Measurements from ENCODE around the gene STAMBP.

The STAMBP gene

GRCh38 chr2:73821227-73821626, 7.5 kb upstream of the STAMBP start:
- no peaks in the 10 kb centered on the region for H4K20me1 ChIP-seq (ENCODE audit: insufficient read depth, low read length, poor library complexity, severe bottlenecking)
- no peaks in the 10 kb centered on the region for H3K4me1 ChIP-seq (ENCODE audit: insufficient read depth, low read length, poor library complexity, severe bottlenecking)
- no peak overlapping the region for H3K9ac ChIP-seq (ENCODE audit: low read depth, low read length, poor library complexity, severe bottlenecking)
- H3K79me2 ChIP-seq (ENCODE audit: insufficient read depth, low read length) = no peaks in the 10 kb centered on the region
- H3K4me2 ChIP-seq (ENCODE audit: low read depth, low read length, poor library complexity, severe bottlenecking) = no peak overlapping the region
- TF ChIP-seq EZH2phosphoT487 (IDR thresholded peaks at IDR 0.05; ENCODE audit: borderline replicate concordance) (no peak), CTCF (conservative IDR thresholded peaks at IDR 0.05; ENCODE audit: low read length) (no peak)
- no peaks in the 10 kb centered on the region for H3K9me3 ChIP-seq (ENCODE audit: insufficient read depth, low read depth, low read length)
- H3K4me3 ChIP-seq (ENCODE audit: low read length, poor library complexity, severe bottlenecking) = no peak overlapping the region
- H3F3A ChIP-seq (ENCODE audit: low read depth) = no peaks in the 10 kb centered on the region
- no peaks in the 10 kb centered on the region for H3K27me3 ChIP-seq (ENCODE audit: insufficient read depth, low read length, poor library complexity, severe bottlenecking)
- H3K9me2 ChIP-seq (replicated peaks; ENCODE audit: low read depth, low read length) = no peaks in the 10 kb centered on the region
- H2AFZ ChIP-seq (ENCODE audit: low read length) = no peak overlapping the region; the same call in 1 of the 2 replicates
- no peaks in the 10 kb centered on the region for H3K36me3 ChIP-seq (ENCODE audit: insufficient read depth, low read length)

- H3F3A ChIP-seq (ENCODE audit: low read depth) = no peaks in the 10 kb centered on the region
- H3K36me3 ChIP-seq (ENCODE audit: insufficient read depth, low read length) = no peaks in the 10 kb centered on the region
- no peaks in the 10 kb centered on the region for H4K20me1 ChIP-seq (ENCODE audit: insufficient read depth, low read length, poor library complexity, severe bottlenecking)
- H3K4me2 ChIP-seq (ENCODE audit: low read depth, low read length, poor library complexity, severe bottlenecking) = no peak overlapping the region
- no peaks in the 10 kb centered on the region for H3K9me2 ChIP-seq (replicated peaks; ENCODE audit: low read depth, low read length)
- no peak overlapping the region for H2AFZ ChIP-seq (ENCODE audit: low read length)
- no peaks in the 10 kb centered on the region for H3K27me3 ChIP-seq (ENCODE audit: insufficient read depth, low read length, poor library complexity, severe bottlenecking)
- TF ChIP-seq CTCF (conservative IDR thresholded peaks at IDR 0.05; ENCODE audit: low read length) (no peak), EZH2phosphoT487 (IDR thresholded peaks at IDR 0.05; ENCODE audit: borderline replicate concordance) (no peak)
- H3K4me3 ChIP-seq (ENCODE audit: low read length, poor library complexity, severe bottlenecking) = no peak overlapping the region
- no peaks in the 10 kb centered on the region for H3K79me2 ChIP-seq (ENCODE audit: insufficient read depth, low read length)
- no peaks in the 10 kb centered on the region for H3K4me1 ChIP-seq (ENCODE audit: insufficient read depth, low read length, poor library complexity, severe bottlenecking)
- H3K9me3 ChIP-seq (ENCODE audit: insufficient read depth, low read depth, low read length) = no peaks in the 10 kb centered on the region
- no peak overlapping the region for H3K9ac ChIP-seq (ENCODE audit: low read depth, low read length, poor library complexity, severe bottlenecking)
Measured at GRCh38 chr2:73821669-73822068, 7.1 kb upstream of the STAMBP start.

- Histone ChIP-seq H4K20me1 (ENCODE audit: insufficient read depth, low read length, poor library complexity, severe bottlenecking) (no peaks in the 10 kb centered on the region), H3K4me3 (ENCODE audit: low read length, poor library complexity, severe bottlenecking) (no peak overlapping the region)
- TF ChIP-seq EZH2phosphoT487 (IDR thresholded peaks at IDR 0.05; ENCODE audit: borderline replicate concordance) (no peak), CTCF (conservative IDR thresholded peaks at IDR 0.05; ENCODE audit: low read length) (no peak)
Measured at GRCh38 chr2:73822276-73822675, 6.5 kb upstream of the STAMBP start.

More at GRCh38 chr2:73822276-73822675, 6.5 kb upstream of the STAMBP start:
- Histone ChIP-seq H3K4me1 (ENCODE audit: insufficient read depth, low read length, poor library complexity, severe bottlenecking) (peaks cover 2% of the 10 kb centered on the region), H3K36me3 (ENCODE audit: insufficient read depth, low read length) (no peaks in the 10 kb centered on the region), H3K9me2 (replicated peaks; ENCODE audit: low read depth, low read length) (no peaks in the 10 kb centered on the region), H3K9ac (ENCODE audit: low read depth, low read length, poor library complexity, severe bottlenecking) (no peak overlapping the region), H3K79me2 (ENCODE audit: insufficient read depth, low read length) (no peaks in the 10 kb centered on the region), H3F3A (ENCODE audit: low read depth) (no peaks in the 10 kb centered on the region), H3K27me3 (ENCODE audit: insufficient read depth, low read length, poor library complexity, severe bottlenecking) (no peaks in the 10 kb centered on the region), H3K9me3 (ENCODE audit: insufficient read depth, low read depth, low read length) (no peaks in the 10 kb centered on the region), H3K4me2 (ENCODE audit: low read depth, low read length, poor library complexity, severe bottlenecking) (no peak overlapping the region), H2AFZ (ENCODE audit: low read length) (no peak overlapping the region)

All from Loucy (cell line).